Activated CD8-positive, alpha-beta memory T cell treated with anti-CD3 and anti-CD28 coated beads, Interleukin-2, amount 50 U/mL, for 24 hours (primary cell): ENCODE data around the gene SCAF11.
A peak's percentile ranks its signal among the peaks of the same experiment; 100 is the strongest.
"Not testable (repeated sequence)": the region's sequence is repeated elsewhere in the genome, so short reads cannot be mapped to it uniquely, and the experiment has no call there.

Experiments
- DNase-seq: peaks from one replicate; pipeline ENCODE4 v3.0.0-alpha.2; 2020; ENCODE audit errors: extremely low read depth

SCAF11 gene

GRCh38 chr12:45990468-45991283, at the start of gene SCAF11:
TSS of gene SCAF11 (minus strand) at chr12:45990574. CDS start at chr12:45964167, 26,407 bp downstream.
- peak; percentile 100 for DNase-seq

GRCh38 chr12:46037066-46037465, 46.7 kb upstream of the SCAF11 start:
- DNase-seq: not testable (repeated sequence)

GRCh38 chr12:46027172-46027571, 36.8 kb upstream of the SCAF11 start:
- DNase-seq: no peak

- no peak for DNase-seq
Observed at GRCh38 chr12:46024099-46024498, 33.7 kb upstream of the SCAF11 start.

- DNase-seq: no peak
Observed at GRCh38 chr12:46020768-46021167, 30.4 kb upstream of the SCAF11 start.

- DNase-seq: not testable (repeated sequence)
Observed at GRCh38 chr12:46018712-46019111, 28.3 kb upstream of the SCAF11 start.

GRCh38 chr12:46017866-46018375, 27.5 kb upstream of the SCAF11 start:
- not testable (repeated sequence) for DNase-seq

GRCh38 chr12:46005823-46006222, 15.4 kb upstream of the SCAF11 start:
- DNase-seq: no peak

- DNase-seq: no peak
Observed at GRCh38 chr12:46005151-46005797, 14.9 kb upstream of the SCAF11 start.

- no peak for DNase-seq
Observed at GRCh38 chr12:46004715-46005114, 14.3 kb upstream of the SCAF11 start.

- DNase-seq: not testable (repeated sequence)
Observed at GRCh38 chr12:46000076-46000475, 9.7 kb upstream of the SCAF11 start.

GRCh38 chr12:45994736-45995135, 4.4 kb upstream of the SCAF11 start:
- no peak for DNase-seq

GRCh38 chr12:45991284-45992249, 1.2 kb upstream of the SCAF11 start:
- no peak for DNase-seq

GRCh38 chr12:45989721-45990467, 480 bp downstream of the SCAF11 start:
- no peak for DNase-seq

- DNase-seq: no peak
Observed at GRCh38 chr12:45989287-45989686, 1.1 kb downstream of the SCAF11 start.

GRCh38 chr12:45988264-45988663, 2.1 kb downstream of the SCAF11 start:
- DNase-seq: no peak

- no peak for DNase-seq
Observed at GRCh38 chr12:45987340-45987727, 3.0 kb downstream of the SCAF11 start.

- no peak for DNase-seq
Observed at GRCh38 chr12:45986641-45987339, 3.6 kb downstream of the SCAF11 start.

- DNase-seq: no peak
Observed at GRCh38 chr12:45981075-45981837, 9.1 kb downstream of the SCAF11 start.

- no peak for DNase-seq
Observed at GRCh38 chr12:45980540-45980939, 9.8 kb downstream of the SCAF11 start.
